HG02623 (cell line): ENCODE data around the gene SPATA20.

Experiments
- ATAC-seq: cut with Tn5 transposase; IDR thresholded peaks from one replicate; pipeline ENCODE4 v1.9.1; 2021; ENCODE audit warnings: moderate library complexity; ENCODE audit not compliant: unreplicated experiment

The SPATA20 gene

DNA sequence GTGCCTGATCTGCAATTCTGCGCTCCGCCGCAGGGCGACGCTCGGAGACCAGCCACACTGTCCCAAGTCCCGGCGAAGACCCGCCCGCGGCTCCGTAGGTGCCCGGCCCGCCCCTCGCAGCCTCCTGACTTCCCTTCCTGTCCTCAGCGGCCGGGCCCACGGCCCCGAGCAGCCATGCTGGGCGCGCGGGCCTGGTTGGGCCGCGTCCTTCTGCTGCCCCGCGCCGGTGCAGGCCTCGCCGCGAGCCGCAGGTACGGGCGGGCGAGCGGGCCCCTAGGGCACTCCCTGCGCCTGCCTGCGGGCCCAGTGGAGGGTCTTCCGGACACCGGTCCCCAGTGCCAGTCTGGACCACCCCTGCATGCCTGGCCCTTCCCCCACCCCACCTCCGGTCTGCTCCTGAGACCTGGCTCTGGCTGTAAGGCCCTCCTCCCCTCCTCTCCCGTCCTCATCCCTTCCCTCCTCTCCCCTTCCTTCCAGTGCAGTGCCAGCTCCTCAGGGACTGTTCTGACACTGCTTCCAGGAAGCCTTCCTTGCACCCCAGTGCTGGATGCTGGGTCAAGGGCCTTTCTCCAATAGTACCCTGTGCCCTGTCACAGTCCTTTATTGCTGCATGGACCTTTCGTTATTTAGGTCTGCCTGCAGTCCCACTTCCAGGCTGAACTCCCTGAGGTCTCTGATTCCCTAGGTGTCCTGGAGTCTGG lies at the start of gene SPATA20:
Gene SPATA20 (plus strand): TSS at position 140 of the 701 bp plus-strand sequence. CDS start 35 bp downstream, at position 175.
- peak; percentile 61 for ATAC-seq

DNA sequence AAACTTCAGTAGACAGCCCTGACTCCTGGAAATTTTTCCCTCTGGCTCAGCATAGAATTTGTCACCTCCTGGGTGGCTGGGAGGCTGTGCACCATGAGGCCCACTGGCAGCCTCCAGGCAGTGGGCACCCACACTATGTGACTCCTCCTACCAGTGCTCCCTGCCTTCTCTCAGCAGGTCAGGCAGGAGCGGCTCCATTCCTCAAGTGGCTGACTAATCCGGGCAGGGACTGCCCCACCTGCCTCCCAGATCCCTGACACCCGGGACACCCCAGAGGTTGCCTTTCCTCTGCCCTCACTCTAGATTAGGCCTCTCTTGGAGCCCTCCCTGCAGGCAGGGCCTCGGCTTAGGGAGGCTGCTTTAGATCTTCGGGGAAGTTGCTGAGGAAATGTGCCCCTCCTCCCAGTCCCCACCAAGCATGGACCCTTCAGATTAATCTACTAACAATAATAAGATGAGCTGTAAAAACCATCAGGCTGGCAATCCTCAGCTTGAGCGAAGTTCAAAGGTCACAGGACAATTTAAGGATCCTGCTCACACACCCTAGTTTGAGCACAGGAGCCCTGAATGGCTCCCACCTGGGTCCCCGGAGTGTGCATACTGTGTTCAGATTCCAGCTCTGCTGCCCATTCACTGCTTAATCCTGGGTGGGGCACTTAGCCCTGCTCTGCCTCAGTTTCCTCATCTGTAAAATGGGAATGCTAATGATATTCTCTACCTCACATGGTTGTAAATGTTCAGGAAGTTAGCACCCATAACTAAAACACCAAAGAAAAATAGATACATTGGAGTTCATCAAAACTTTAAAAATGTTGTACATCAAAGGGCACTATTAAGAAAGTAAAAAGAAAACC lies 48.7 kb upstream of the SPATA20 start:
- no peak for ATAC-seq

DNA sequence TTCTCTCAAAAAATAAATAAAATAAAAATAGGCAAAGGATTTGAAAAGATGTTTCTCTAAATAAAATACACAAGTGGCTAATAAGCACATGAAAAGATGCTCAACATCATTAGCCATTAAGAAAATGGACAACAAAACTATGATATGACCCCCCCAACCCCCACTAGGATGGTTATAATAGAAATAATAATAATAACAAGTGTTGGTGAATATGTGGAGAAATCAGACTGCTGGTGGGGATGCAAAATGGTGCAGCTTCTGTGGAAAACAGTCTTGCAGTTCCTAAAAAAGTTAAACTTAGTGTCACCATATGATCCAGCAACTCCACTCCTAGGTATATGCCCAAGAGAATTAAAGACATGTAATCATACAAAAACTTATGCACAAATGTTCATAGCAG lies 47.7 kb upstream of the SPATA20 start:
- ATAC-seq: no peak

DNA sequence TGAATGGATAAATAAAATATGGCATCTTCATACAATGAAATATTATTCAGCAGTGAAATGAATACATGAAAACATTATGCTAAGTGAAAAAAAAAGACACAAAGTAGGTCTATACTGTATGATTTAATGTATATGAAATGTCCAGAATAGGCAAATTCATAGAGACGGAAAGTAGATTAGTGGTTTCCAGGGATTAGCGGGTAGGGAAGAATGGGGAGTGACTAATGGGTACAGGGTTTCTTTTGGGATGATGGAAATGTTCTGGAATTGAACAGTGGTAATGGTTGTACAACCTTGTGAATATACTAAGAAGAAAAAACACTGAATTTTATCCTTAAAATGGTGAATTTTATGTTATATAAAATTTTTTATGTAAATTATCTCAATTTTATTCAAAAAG lies 47.3 kb upstream of the SPATA20 start:
- ATAC-seq: no peak

DNA sequence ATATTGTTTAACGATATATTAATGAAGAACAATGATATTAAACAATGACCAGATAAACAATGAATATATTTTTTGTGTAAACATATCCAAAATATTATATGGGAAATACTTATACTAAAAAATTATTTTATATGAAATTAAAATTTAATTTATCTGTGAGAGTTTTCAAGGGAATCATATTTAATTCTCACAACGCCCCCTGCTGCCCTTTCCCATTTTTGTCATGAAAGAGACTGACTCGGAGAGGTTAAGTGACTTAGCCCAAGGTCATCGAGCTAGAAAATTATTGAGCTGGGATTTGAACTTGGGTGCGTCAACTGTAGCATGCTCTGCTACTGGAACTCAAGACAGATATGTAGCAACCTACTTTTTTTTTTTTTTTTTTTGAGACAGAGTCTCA lies 45.9 kb upstream of the SPATA20 start:
- ATAC-seq: no peak

DNA sequence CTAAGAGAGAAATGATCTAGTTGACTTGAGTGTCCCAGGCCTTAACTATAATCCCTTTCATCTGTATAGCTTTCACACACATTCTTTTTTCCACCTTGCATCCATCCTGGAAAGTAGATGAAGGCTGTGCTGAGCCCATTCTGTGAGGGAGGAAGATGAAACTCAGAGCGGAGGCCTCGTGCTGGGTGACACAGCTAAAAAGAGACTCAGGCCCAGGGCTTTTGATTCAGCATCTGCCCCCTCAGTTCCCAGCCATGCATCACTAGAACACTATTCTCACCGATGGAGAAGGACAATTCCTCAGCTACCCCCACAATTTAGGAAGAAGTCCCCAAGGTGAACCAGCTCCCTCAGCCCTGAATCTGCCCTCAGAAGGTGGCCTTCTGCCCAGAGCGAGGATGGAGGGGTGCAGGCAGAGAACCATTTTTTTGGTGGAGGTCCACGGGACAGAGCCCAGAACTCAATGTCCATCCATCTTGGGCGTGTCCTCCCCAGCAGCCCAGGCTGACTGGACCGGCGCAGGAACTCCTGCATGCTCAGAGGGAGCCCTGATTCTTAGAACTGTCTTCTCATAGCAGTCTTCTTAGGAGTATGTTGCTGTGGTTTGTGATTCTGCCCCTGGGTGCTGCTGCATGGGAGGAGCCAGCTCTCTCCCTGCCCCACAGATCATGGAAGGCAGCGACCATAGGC lies 44.5 kb upstream of the SPATA20 start:
- ATAC-seq: no peak

DNA sequence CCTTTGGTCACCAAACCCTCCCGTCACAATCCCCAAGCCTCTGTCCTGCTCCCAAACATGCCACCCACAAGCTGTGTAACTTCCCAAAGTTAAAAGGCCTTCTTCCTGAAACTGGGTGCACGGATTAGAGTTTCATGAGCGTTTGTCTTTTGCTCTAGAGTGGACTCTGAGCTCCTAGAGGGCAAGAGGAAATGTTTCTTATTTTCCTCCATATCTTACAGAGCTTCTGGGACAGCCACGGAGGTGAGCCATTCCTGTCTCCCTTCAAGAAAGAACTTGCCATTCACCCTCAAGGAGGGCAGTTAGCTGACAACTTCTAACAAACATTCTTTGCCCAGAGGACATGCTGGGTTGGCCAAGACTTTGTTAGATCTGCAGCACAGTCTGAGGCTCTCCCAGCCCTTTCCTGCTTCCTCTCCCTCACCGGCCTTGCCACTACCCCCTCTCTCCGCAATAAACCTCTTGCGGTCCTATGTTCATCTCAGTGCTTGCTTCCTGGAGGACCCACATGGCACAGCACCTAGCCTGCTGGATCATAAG lies 41.3 kb upstream of the SPATA20 start:
- ATAC-seq: no peak

DNA sequence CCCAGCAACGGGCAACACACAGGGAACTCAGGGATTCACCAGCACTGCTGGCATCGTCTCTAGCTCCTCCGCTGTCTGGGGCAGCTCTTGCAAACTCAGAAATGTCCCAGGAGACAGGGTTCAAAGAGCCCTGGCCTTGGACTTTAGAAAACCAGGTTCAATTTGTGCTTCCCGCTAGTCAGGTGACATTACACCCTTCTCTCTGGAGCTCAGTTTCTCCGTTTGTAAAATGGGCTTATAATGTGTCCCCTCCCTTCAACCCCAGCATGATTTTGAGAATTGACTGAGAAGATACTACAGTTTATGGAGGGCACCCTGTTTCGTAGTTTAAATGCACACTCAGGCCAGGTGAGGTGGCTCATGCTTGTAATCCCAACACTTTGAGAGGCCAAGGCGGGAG lies 40.7 kb upstream of the SPATA20 start:
- ATAC-seq: no peak

DNA sequence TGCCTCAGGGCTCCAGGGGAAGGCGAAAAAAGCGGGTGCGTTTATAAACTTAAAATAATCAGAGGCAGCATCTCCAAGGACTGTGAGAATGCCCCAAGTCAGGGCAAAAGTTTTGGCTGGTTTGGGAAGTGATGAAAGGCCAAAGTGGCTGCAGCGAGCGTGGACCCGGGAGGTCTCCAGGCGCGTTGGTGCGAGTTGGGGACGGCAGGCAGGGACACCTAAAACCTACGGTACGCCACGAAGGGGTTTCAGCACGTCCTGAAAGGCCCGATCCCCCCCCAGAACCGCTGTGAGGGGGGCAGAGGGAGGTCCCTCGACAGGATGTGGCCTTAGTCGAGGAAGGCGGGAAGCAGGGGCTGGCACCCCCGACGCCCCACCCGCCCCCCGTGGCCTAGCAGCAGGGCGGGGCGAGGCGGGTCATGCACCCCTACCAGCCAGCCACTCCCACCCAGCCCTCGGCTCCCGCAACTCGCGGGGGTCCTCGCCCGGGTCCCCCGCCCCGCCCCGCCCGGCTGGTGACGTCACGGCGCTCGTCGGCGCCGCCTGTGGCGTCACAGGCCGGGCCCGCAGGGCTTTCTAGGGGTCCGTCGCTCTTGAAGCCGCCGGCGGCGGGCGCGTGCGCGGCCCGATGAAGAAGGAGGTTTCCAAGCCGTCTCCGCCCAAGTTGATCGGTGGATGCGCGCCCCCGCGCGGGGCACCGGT lies 39.0 kb upstream of the SPATA20 start, which contains the start of gene MYCBPAP:
Gene MYCBPAP (plus strand): TSS at position 569 of the 702 bp plus-strand sequence. CDS start 236 bp downstream, outside the sequence.
- no peak for ATAC-seq

DNA sequence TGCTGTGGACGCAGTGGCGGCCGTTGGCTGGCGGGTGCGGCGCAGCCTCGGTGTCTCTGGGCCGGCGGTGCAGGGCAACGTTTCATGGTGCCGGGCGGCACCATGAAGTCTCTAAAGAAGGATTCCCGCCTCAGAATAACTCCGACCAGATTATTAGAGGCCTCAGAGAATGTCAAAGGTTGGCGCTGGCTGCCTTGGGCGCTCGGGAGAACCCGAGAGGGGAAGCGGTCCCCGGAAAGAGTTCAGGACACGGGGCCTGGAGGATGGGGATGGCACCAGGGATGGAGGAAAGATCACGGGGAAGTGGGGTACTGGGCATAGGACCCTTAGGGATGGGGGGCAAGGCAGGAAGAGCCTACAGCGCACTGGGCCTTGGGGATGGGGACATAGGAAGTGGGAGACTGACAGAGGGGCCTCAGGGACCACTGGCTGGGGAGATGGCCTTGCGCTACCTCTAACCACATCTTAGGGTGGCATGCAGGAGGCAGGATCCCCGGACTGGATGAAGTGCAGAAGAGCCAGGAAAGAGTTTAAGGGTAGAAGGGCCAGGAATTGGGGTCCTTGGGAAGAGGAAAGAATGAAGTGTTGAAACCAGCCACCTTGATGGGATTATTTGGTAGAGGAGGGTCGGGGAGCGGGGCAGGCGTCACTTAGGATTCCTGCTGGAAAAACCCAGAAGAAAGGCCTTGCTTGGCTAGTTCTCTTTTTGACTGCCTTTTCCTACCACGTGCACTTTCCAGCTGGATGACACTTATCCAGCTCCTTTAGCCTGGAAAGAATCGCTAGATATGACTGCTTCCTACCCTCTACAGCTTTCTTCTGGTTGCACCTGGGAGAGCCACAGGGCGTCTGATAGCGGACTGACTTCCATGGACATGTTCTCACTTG lies 38.2 kb upstream of the SPATA20 start:
- ATAC-seq: no peak

DNA sequence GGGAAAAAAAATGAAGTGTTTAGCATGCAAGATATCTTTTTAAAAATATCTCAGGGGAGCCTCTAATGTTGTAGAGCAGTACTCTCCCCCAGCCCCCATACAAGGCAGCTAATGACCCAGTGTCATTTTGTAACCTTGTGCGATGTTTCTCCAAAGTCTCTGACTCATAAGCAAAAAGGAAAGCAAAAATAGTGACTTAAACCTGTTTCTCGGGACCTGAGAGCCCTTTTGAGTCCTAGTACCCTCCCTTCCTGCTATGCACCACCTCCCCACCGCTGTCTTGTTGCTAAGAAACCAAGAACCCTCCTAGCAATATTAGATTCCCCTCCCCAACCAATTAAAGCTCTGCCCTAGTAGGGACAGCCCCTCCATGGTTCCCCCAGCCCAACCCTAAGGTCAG lies 35.9 kb upstream of the SPATA20 start:
- peak; percentile 73 for ATAC-seq

DNA sequence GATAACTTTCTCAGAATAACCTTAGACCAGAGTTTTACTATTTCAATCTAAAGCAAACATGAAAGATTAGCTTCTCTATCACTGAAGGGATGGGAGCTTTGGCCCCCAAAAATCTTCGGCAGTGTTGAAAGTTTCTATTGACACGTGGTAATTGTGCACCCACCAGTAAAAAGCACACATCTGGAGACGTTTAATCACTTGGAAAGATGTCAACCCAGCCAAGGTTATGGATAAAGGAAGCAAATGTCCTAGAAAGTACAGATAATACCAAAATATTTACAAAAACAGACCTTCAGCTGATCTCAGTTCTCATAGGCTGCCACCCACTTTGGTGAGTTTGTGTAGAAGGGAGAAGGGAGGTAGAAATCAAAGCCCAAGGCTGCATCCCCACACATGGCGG lies 33.5 kb upstream of the SPATA20 start:
- ATAC-seq: no peak

DNA sequence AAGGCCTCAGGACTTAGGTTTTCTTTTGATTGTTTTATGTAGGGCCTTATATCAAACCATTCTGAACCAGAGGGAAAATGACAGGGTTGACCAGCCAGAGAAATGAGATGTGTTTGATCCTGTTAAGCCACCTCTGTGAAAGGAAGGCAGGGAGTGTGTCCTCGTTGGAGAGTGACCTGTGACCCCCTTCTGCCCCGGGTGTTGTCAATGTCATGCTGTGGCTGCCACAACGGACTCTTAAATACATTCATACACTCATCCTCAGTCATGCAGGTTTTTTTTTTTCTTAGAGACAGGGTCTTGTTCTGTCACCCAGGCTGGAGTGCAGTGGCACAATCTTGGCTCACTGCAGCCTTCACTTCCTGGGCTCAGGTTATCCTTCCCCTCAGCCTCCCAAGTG lies 32.6 kb upstream of the SPATA20 start:
- ATAC-seq: no peak

DNA sequence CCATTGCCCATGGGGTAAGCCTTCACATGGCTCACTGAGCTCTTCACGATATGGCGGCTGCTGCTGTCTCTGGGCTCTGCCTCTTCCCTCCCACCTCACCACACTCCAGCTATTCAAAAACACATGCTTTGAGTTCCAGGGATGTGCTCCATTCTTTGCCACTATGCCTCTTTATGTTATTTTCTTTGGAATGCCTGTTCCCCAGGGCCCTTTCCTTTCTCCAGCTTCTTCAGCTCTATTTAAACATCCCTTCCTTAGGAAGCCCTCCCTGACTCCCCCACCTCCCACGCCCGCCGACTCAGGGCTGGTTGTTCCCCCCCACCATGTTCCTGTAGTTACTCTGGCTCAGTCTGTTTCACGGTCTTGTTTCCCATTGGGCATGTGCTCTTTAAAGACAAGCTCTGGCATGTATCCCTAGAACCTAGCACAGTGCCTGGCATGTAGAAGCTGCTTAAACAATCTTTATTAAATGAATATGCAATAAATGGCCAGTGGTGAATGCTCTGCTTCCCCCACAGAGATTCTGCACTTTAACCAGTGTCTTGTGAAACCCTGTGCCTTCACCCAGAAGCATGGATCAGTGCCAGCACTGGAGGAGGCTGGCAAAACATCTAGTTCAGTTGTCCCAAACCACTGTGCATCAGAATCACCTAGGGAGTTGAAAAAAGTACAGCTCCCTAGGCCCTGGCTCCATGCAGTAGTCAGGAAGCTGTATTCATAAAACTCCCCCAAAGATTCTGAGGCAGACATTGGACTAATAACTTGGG lies 31.9 kb upstream of the SPATA20 start:
- no peak for ATAC-seq

DNA sequence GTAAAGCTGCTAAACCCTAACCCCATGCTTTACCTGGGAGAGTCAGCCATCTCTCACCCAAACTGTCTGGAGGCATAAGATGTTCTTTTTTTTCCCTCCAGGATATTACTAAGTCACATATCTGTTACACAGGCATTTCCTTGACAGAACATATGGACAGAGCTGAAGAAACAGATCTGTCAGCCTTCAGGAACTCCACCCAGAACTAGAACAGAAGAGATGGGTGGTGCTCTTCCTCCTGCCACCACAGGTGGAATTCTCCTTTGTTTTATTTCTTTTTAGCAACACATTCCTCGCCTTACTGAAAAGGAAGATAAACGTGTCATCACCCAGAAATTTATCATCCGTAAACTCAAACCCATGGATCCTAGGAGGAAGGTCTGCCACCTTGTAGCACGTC lies 30.0 kb upstream of the SPATA20 start:
- ATAC-seq: no peak

DNA sequence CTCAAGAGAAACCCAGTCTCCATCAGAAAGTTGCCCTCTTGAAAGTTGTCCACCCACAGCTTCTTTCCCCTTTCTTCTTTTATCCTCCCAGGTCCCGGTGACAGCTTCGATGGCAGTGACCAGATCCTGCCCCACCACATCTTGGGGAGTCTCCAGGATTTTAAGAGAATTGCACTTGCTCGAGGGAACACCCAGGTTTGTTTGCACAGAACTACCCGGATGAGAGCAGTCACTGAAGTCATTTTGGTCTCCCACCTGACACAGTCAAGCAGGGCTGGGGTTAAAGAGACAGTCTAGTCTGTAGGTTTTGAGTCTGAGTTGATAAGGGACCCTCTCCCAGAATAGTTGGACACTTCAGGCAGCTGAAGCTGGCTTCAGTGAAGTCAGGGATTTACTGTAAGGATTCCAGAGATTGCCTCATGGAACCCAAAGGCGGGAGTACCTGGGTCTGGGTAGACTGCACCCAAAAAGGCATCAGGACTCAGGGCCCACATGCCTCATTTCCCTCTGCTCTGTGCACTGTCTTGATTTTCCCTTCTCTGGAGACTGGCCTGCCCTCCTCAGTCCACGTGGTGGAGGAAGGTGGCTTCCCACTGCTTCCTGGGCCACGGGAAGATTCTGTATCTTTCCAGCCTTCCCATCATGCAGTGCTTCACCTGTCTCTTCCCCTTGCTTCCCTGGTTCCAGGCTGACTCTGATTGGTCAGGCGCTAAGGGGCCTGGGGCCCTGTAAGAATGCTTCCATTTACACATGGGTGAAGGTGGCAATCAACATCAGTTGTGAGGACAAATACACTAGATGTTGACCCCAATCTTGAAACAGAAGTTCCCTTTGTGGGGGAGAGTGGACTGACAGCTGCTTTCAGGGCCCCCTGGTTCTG lies 29.2 kb upstream of the SPATA20 start:
- no peak for ATAC-seq

DNA sequence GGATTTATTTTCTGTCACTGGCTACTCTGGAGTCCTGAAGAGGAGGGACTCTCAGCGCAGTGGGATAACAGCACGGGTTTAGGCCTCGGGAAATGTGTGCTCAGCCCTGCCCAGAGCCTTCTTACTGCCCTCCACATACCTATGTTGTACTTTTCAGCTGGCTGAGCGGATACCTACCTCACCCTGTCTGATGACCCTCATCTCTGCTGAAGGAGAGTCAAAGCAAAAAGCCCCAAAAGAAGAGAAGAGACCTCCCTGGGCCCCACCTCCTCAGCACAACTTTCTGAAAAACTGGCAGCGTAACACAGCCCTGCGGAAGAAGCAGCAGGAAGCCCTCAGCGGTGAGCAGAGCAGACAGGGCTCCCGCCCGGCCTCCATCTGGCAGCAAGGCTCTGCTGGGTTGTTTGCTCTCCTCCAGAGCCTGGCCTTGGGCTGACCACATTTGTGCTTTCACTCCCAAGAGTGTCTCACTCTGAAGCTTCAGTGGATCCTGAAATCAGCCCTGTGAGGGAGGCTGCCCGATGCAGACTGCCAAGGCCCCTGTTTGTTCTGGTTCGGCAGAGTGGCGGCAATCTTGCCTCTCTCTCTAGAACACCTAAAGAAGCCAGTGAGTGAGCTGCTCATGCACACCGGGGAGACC lies 28.5 kb upstream of the SPATA20 start:
- no peak for ATAC-seq
